HepG2 (cell line): ENCODE measurements around the gene CUL4B.

ENCODE experiments used
- EP300 ChIP-seq, 3 experiments: sonication (generic) in 1 of 3; formaldehyde crosslinking in 1 of 3; IDR thresholded peaks; 2 replicates each; pipeline versions ENCODE4 v1.5.1 to v1.6.1; 2011 to 2020; ENCODE audit warnings: low read depth in 2 of 3, low read length in 2 of 3, borderline replicate concordance in 1 of 3, improper control_type of control experiment in 1 of 3, mild to moderate bottlenecking in 1 of 3, missing genetic modification reagents in 1 of 3, moderate library complexity in 1 of 3
- SP2 ChIP-seq: sonication (generic); formaldehyde crosslinking; IDR thresholded peaks from 2 replicates; pipeline ENCODE4 v1.5.1; 2020; ENCODE audit warnings: mild to moderate bottlenecking, missing genetic modification reagents
- U2AF1 ChIP-seq: fragments of 200-400 bp; formaldehyde crosslinking; optimal IDR thresholded peaks from 2 replicates; pipeline ENCODE3; 2017; ENCODE audit warnings: mild to moderate bottlenecking, low read depth, low read length
- ZKSCAN8 ChIP-seq: IDR thresholded peaks from 2 replicates; pipeline ENCODE4 v1.6.1; 2016; ENCODE audit warnings: borderline replicate concordance, missing genetic modification reagents, missing compliant biosample characterization
- ZNF562 ChIP-seq: sonication (generic); formaldehyde crosslinking; IDR thresholded peaks from 2 replicates; pipeline ENCODE4 v1.8.0; 2022; ENCODE audit warnings: missing genetic modification reagents, borderline replicate concordance
- ZNF704 ChIP-seq: sonication (generic); formaldehyde crosslinking; IDR thresholded peaks from 2 replicates; pipeline ENCODE4 v1.8.1; 2023; ENCODE audit warnings: mild to moderate bottlenecking, inconsistent platforms, moderate library complexity, missing genetic modification reagents, borderline replicate concordance

DNA sequence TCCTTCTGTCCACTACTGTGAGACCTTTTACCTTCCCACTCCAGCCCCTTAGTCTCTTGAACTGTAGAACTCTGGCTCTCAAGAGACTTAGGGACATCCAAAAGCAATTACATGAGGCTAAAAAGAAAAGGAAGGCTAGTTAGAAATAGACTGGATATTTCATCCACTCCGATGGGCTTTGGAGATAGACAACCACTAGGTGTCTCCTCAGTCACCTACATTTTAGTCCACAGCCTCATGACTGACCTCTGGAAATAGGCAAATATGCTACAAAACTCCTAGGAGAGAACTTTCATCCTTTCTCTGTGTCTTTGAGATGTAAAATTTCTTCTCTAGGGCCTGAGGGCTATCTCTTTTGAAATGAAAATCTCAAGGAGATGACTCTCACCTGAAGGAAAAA, 46.5 kb downstream of the CUL4B start:
- no peak for TF ChIP-seq EP300 (IDR thresholded peaks at IDR 0.05; ENCODE audit: low read depth in 2 of 2, low read length in 2 of 2)
- TF ChIP-seq EP300 (CRISPR knock-in tag; IDR thresholded peaks at IDR 0.05; ENCODE audit: borderline replicate concordance) = no peak
- no peak for TF ChIP-seq ZNF562 (CRISPR knock-in tag)
- TF ChIP-seq SP2 (CRISPR knock-in tag) = no peak
- TF ChIP-seq U2AF1 = no peak
- TF ChIP-seq ZKSCAN8 (CRISPR knock-in tag) = no peak
- TF ChIP-seq ZNF704 (CRISPR knock-in tag) = no peak
